HL-60 (cell line): ENCODE measurements around the gene SLC29A3.

Experiments
- GABPA ChIP-seq: IDR thresholded peaks from 2 replicates; pipeline ENCODE4 v1.6.1; 2012; ENCODE audit warnings: low read depth
- POLR2AphosphoS5 ChIP-seq: IDR thresholded peaks from 2 replicates; pipeline ENCODE4 v1.6.1; 2012; ENCODE audit warnings: low read depth
- SPI1 ChIP-seq: IDR thresholded peaks from 2 replicates; pipeline ENCODE4 v1.6.1; 2012; ENCODE audit warnings: low read depth, mild to moderate bottlenecking, borderline replicate concordance
- TF ChIP-seq, protein P1 (sequence below): IDR thresholded peaks from one replicate; pipeline ENCODE4 v1.5.1; 2011; ENCODE audit warnings: low read length, control low read depth, inconsistent platforms; ENCODE audit not compliant: insufficient read depth
- TF ChIP-seq, protein P2 (sequence below): IDR thresholded peaks from 2 replicates; pipeline ENCODE4 v1.6.1; 2012; ENCODE audit warnings: low read depth; ENCODE audit not compliant: insufficient replicate concordance

DNA sequence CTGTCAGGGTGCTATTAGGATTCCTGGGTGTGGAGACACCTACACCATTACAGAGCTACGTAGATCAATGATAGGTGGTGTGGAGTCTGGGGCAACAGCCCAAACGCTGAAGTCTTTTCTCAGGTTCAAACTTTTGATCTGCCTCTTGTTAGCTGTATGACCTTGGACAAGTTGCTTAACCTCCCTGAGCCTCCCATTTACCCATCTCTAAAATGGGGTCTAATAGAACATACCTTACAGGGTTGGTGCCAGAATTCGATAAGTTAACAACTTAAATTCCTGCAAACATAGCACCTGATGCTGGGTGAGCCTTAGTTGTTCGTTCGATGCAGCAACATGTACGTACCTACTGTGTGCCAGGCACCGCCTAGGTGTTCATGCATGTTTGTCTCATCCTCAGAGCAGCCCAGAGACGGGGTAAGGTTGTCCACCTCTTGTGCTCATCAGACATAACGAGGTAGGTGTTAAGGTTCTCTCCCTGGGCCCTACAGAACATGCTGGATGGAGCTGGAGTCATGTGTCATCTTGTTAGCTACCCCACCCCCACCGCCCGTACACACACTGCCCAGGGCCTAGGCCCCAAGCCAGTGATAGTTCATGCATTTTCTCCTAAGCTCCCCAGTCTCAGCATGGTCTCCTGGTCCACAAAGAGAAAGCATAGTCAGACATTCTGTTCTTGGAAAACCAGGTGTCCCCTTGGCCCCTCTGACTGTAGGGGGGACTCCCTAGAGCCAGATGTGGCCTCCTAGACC is 41.0 kb upstream of the SLC29A3 start:
- TF ChIP-seq, protein P1, sequence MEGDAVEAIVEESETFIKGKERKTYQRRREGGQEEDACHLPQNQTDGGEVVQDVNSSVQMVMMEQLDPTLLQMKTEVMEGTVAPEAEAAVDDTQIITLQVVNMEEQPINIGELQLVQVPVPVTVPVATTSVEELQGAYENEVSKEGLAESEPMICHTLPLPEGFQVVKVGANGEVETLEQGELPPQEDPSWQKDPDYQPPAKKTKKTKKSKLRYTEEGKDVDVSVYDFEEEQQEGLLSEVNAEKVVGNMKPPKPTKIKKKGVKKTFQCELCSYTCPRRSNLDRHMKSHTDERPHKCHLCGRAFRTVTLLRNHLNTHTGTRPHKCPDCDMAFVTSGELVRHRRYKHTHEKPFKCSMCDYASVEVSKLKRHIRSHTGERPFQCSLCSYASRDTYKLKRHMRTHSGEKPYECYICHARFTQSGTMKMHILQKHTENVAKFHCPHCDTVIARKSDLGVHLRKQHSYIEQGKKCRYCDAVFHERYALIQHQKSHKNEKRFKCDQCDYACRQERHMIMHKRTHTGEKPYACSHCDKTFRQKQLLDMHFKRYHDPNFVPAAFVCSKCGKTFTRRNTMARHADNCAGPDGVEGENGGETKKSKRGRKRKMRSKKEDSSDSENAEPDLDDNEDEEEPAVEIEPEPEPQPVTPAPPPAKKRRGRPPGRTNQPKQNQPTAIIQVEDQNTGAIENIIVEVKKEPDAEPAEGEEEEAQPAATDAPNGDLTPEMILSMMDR: no peak
- TF ChIP-seq POLR2AphosphoS5 (no peak), SPI1 (no peak), GABPA (no peak)
- TF ChIP-seq, protein P2, sequence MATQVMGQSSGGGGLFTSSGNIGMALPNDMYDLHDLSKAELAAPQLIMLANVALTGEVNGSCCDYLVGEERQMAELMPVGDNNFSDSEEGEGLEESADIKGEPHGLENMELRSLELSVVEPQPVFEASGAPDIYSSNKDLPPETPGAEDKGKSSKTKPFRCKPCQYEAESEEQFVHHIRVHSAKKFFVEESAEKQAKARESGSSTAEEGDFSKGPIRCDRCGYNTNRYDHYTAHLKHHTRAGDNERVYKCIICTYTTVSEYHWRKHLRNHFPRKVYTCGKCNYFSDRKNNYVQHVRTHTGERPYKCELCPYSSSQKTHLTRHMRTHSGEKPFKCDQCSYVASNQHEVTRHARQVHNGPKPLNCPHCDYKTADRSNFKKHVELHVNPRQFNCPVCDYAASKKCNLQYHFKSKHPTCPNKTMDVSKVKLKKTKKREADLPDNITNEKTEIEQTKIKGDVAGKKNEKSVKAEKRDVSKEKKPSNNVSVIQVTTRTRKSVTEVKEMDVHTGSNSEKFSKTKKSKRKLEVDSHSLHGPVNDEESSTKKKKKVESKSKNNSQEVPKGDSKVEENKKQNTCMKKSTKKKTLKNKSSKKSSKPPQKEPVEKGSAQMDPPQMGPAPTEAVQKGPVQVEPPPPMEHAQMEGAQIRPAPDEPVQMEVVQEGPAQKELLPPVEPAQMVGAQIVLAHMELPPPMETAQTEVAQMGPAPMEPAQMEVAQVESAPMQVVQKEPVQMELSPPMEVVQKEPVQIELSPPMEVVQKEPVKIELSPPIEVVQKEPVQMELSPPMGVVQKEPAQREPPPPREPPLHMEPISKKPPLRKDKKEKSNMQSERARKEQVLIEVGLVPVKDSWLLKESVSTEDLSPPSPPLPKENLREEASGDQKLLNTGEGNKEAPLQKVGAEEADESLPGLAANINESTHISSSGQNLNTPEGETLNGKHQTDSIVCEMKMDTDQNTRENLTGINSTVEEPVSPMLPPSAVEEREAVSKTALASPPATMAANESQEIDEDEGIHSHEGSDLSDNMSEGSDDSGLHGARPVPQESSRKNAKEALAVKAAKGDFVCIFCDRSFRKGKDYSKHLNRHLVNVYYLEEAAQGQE: no peak
